UCSD-AML1 (cell line): ENCODE data around the gene CTSA.
"Not testable (repeated sequence)": the region's sequence is repeated elsewhere in the genome, so short reads cannot be mapped to it uniquely, and the experiment has no call there.

ENCODE experiments used
- DNase-seq: peaks from one replicate; lab custom pipeline; 2025; ENCODE audit not compliant: unreplicated experiment; lab: John Stamatoyannopoulos, UW

CTSA gene

DNA sequence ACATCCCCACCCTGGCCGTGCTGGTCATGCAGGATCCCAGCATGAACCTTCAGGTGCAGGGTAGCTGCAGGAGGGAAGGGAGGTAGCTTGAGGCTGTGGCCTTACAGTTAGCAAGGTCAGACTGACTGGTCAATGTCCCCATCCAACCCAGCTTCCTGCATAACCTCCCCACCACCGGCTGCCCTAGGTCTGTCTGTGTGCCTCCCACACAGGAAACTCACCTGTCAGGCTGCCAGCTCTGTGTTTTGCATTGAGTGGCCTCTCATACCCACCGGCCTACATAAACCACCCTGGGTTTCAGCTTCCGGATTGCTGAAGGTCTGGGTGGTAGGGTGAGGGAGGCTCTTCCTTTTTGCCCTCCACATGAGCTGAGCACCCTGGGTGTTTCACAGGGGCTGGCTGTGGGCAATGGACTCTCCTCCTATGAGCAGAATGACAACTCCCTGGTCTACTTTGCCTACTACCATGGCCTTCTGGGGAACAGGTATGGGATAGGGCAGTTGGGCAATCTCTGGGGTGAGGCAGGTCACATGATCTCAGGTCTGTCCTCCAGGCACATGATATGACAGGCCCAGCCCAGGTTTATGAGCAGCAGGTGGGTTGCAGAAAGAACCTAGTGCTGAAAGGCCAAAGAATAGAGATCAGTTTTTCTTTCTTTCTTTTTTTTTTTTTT is 1.8 kb downstream of the CTSA start:
- no peak for DNase-seq

DNA sequence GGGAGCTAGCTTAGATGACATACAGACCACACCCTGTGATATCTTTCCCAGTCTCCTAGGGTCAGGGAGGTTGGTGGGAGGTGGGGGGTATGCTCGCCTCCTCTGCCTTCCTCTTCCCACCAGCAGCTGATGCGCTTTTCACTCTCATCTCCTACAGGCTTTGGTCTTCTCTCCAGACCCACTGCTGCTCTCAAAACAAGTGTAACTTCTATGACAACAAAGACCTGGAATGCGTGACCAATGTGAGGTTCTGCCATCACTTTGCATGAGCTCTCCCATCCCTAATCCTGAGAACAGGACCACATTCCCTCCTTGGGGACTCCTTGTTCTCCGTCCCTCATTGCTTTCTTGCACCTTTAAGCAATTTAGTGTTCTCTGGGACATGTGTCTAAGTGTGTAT is 2.7 kb downstream of the CTSA start:
- DNase-seq, result no peak

DNA sequence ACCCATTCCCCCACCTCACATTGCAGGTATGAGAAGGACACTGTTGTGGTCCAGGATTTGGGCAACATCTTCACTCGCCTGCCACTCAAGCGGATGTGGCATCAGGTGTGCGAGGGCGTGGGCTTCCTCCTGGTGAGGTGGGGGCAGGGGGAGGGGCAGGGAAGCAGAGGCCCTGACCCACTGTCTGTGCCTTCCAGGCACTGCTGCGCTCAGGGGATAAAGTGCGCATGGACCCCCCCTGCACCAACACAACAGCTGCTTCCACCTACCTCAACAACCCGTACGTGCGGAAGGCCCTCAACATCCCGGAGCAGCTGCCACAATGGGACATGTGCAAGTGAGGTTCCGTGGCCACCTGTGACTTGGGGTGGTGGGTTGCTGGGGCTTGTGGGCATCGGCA is 3.7 kb downstream of the CTSA start:
- DNase-seq, result no peak

DNA sequence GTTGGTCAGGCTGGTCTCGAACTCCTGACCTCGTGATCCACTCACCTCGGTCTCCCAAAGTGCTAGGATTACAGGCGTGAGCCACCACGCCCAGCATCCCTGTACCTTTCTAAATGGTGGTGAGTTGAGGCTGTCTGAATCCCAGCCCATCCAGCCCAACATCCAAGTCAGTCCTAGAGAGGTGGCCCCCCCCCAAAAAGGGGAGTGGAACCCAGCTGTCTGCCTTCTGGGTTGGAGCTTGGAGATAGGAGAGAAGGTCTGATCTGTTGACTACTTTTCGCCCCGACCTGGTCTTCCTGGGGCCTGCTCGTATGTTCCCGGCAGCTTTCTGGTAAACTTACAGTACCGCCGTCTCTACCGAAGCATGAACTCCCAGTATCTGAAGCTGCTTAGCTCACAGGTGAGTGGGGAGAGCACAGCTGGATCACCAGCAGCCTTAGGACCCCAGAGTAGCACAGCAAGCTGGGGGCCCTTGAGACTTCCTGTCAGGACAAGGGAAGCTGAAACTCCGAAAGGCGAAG is 5.6 kb downstream of the CTSA start:
- DNase-seq, result no peak

DNA sequence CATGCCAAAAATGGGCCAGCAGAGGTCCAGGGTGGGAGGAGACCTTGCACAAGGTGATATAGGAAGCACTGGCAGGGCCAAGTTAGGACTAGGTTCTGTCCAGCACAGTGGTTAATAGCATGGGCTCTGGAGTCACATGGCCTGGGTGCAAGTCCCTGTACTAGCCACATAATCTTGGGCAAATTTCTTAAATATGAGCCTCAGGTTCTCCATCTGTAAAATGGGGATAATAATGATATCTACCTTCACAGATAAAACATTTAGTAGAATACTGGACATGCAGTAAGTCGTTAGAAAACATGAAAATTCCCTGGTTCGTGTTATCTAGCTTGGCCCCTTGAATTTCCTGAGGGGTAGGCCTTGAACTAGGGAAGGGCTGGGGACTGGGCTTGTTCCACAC is 6.2 kb downstream of the CTSA start:
- no peak for DNase-seq

DNA sequence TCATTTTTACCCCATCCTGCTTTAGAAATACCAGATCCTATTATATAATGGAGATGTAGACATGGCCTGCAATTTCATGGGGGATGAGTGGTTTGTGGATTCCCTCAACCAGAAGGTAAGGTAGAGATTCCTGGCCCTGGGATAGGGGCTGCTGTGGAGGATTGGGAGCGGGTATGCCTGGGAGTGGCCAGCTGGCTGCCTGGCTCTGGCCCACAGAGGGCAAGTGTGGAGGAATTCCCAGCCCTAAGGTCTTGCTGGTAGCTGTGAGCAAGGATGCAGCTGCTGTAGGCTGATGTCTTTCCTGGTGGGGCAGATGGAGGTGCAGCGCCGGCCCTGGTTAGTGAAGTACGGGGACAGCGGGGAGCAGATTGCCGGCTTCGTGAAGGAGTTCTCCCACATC is 6.6 kb downstream of the CTSA start:
- DNase-seq, result no peak

DNA sequence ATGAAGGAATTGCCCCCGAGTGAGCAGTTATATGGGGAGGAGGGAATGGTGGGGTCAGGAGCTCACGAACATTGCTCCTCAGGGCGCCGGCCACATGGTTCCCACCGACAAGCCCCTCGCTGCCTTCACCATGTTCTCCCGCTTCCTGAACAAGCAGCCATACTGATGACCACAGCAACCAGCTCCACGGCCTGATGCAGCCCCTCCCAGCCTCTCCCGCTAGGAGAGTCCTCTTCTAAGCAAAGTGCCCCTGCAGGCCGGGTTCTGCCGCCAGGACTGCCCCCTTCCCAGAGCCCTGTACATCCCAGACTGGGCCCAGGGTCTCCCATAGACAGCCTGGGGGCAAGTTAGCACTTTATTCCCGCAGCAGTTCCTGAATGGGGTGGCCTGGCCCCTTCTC is 7.2 kb downstream of the CTSA start:
- no peak for DNase-seq

DNA sequence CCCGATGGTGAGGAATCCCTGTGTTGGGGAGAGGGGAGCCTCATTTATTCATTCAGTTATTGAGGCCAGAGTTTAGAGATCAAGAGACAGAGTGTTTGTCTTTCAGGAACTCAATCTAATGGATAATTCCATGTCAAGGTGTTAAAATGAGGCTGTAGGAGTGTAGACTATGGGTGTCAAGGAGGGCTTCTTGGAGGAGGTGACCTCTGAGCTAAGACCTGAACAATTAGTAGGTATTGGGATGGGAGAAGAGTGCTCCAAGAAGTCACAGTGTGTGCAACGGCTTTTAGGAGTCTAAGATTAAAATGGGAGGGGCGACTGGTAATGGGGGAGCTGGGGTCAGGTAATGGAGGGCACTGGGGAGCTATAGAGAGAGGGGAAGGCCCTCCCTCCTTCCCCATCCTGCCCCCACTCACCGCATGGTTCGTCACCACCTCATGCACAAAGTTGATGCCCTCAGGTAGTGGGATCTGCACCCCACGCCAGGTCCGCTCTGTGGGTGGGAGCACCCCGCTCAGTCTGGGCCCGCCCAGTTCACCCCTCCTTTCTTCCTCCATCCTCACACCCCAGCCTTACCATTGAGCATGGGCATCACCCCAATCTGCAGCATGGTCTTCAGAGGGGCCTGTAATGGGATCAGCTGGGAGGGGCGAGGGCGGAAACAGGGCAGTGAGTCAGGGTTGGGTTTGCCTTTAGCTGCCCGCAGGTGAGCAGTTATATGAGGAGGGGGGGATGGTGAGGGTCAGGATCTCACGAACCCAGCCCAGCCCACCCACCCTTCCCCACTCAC is 8.1 kb downstream of the CTSA start:
- DNase-seq, result no peak

DNA sequence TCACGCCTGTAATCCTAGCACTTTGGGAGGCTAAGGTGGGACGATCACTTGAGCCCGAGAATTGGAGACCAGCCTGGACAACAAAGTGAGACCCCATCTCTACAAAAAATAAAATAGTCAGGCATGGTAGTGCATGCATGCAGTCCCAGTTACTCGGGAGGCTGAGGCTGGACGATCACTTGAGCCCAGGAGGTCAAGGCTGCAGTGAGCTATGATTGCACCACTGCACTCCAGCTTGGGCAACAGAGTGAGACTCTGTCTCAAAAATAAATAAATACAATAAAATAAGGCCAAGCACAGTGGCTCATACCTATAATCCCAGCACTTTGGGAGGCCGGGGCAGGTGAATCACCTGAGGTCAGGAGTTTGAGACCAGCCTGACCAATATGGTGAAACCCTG is 10.2 kb downstream of the CTSA start:
- DNase-seq, result not testable (repeated sequence)

DNA sequence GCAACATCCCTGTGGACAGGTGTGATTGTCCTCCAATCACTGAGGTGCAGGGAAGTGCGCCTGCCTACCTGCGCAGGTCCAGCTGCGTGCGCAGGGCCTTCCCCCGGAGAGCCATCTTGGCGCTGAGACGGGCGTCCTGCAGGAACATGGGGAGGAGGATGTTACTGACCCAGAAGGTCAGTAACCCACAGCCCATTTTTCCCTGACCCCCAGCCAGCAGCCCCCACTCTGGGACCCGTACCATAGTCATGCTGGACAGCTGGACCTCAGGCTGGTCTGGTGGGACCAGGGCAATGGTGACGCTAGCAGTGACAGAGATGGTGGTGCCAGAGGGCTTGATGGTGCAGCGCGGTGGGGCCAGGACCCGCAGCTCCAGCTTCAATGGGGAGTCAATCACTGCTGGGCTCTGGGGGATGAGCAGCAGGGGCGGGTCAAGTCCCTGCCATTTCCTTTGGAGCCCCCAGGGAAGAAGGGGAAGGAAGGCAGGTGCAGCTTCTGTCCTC is 11.1 kb downstream of the CTSA start:
- DNase-seq, result no peak

DNA sequence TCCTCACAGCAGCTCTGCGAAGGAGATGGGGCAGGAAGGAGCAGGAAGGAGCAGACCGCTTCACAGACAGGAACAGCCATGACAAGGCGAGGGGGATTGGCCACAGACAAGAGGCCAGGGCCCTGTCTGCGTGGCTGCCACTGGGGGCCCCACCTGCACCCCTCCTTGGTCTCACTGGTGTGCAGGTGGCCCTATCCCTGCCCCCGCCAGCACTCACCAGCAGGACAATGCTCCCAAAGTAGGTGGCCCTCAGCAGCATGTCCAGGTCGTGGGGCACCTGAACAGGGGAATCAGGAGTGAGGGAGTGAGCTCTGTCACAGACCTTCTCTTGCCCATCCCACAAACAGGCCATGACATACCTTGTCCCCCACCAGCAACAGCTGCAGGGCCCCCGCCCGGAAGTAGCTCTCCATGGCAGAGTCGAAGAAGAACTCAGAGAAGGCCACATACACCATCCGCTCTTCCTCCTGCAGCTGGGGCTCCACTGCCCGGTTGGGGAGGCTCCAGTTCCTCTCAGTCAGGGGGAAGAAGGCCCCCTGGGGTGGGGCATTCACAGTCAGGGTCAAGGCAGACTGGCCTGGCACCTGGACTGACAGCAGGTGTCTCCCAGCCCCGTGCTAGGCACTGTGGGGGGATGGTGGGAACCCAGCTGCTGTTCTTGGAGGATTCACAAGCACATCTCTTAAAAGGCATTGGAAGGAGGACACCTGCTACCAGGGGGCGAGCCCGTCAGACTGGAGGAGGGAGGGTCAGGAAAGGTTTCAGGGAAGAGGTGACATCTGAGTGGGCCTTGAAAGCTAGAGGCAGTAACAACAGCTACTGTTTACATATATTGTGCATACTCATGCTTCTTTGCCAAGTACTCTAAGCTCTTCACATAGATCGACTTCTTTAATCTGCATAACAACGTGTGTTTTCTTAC is 13.7 kb downstream of the CTSA start:
- no peak for DNase-seq

DNA sequence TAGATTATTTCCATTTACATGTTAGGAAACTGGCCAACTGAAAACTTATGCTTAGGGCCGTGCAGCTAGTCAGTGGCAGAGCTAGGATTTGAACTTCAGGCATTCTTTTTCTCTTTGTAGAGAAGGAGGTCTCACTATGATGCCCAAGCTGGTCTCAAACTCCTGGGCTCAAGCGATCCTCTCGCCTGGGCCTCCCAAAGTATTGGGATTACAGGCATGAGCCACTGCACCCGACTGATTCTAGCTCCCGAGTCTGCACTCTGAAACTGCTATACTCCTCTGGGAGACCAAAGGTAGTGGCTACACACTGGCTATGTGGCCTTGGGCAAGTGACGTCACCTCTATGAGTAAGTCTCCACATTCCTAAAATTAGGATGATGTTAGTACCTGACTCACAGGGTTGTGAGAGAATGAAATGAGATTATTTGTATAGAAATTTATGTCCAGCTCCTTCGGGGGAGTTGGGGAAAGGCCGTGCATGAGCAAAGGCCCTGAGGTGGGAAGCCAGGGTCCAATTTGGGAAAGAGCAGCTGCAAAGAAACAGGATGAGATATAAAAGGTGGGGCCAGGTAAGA is 14.5 kb downstream of the CTSA start:
- DNase-seq, result no peak

DNA sequence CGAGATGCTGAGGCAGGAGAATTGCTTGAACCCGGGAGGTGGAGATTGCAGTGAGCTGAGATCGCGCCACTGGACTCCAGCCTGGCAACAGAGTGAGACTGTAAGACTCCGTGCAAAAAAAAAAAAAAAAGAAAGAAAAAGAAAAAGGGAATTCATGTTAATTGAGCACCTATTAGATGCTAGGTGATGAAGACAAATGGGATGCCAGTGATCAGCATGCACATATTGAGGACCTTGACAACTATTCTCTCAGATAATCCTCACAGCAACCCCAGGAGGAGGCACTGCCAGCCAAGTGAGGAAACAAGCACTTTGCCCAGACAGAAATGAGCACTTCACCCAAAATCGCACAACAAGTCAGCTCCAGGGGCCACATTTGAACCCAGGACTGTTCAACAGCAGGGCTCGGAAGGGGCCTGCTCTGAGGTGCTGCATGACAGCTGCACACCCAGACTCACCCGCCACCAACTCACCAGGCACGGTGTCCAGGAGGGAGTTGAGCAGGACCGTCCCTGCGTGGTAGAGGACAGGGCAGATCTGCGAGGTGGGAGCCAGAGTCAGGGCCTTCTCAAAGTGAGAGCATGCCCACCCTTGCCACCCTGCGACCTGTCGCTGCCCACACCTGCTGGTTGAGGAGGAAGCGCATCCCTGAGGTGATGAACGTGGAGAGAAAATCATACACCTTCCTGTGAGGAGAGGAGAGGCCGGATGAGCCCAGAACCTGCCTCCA is 16.2 kb downstream of the CTSA start:
- DNase-seq, result no peak

DNA sequence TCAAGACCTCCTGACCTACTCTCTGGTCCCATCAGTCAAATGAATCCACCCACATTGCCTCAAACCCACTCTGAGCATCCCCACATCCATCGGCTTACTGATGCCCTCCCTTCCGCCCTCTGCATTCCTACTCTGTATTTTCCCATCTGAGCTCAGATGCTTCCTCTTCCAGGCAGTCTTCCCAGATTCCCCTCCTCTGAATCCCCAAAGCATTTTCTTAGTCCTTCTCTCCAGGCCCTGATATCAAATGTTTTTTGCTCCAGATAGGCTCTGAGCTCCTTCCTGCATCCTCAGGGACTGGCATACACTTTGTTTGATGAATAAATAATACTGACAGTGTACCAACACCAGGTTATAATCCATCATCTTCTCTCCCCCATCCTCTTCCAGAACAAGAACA is 16.9 kb downstream of the CTSA start:
- DNase-seq, result no peak

DNA sequence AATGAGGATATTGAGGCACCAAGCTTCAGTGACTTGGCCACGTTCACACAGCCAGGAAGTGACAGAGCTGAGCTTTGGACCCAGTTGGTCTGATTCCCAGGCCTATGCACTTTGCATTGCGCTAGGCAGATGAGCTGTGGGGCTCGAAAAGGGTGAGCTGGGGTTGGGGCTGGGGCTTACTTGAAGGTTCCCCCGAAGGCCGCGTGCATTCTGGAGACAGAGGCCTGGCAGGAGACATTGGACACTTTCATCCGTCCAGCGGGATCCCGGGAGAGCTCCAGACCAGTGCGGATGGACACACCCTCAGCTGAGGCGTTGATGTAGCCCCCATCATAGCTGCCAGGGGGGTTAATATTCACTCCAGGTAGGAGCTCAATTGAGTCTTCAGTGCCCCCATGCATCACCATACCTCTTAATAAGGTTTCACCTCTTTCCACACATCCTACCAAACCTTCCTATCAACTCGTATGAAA is 18.2 kb downstream of the CTSA start:
- no peak for DNase-seq

DNA sequence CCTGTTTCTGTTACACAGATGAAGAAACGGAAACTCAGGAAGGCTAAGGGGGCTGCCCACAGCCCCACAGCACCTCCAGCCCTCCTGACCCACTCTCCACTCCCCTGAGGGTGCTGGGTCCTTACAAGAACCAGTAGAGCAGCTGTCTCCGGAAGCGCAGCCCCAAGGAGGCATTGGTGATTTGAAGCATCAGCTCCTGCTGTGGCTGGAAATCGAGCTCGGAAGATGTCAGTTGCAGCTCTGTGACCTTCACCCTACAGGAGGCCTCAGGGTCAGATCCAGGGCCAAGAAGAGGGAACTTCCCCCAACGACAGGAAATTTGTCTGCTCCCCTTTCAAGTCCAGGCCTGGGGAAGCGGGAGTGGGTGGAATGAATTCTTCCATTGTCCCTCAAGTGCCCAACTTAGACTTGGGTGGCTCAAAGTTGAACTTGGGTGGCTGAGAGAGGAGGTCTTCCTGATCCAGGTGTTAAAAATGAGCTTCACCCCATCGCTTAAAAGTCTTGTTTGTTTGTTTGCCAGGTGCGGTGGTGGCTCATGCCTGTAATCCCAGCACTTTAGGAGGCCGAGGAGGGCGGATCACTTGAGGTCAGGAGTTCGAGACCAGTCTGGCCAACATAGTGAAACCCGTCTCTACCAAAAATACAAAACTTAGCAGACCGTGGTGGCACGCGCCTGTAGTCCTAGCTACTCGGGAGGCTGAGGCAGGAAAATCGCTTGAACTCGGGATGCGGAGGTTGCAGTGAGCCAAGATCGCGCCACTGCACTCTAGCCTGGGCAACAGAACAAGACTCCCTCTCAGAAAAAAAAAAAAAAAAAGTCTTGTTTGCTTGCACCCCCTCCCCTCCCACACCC is 18.9 kb downstream of the CTSA start:
- DNase-seq, result no peak

DNA sequence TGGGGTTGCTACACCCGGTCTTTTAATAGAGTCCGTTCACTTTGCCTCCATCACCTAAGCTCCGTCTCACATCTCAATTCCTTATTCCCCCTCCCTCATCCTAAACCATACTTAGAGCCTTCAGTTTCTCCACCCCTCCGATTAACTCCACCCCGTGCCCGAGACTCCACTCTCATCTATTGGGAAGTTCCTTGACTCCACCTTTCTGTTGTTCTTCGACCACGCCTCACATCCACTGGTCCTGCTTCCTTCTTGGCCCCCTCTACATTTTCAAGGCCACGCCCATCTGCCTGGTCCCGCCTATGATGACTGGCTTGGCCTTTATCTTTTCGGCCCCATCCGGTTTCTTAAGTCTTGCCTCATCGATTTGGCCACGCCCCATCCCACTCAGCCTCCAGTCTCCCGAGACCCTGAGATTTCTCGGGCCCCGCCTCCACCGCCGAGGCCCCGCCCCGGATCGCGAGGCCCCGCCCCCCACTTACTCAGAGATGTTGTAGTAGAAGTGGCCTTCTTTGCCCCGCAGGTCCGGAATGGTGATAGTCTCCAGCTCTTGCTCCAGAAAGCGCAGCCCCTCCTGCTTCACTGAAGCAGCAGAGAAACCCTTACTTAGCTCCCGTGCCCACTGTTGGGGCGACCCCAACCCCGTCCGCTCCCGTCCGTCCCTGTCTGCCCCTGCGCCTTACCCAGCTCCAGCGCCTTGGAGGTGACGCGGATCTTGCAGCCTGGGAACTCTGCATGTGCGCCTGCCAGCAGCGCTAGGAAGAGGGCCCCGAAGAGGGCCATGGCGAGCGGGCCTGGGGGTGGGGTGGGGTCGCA is 19.7 kb downstream of the CTSA start:
- DNase-seq, result peak; percentile 96
